A549 treated with CpdA at 1 μM for 4 hours (cell line): Measurements from ENCODE around the gene NFIX. TPM values are rescaled to one million over a fixed set of nuclear protein-coding genes. Genes with fewer than 3 reads are reported as not detected.

Experiments used
- total RNA-seq: library from RNA; stranded (reverse); fragments of 200-300 nt; extraction: Qiagen RNA extraction; gene quantifications from 5 replicates; pipeline ENCODE4 v1.2.3, GENCODE V29; 2022; ENCODE audit warnings: low read depth

NFIX gene
- total RNA-seq: 3.8 to 5.0 TPM (median 4.2 TPM) in 5 replicates

GRCh38 chr19:12994701-12995595 lies at the start of gene NFIX:
Gene NFIX, plus strand, starts transcription at chr19:12995475. Its CDS starts 363 bp downstream, at chr19:12995838.

GRCh38 chr19:12945479-12946091 lies 49.7 kb upstream of the NFIX start, which contains the start of gene RAD23A:
Gene RAD23A, plus strand, starts transcription at chr19:12945862. Its CDS starts 87 bp downstream, at chr19:12945949.

GRCh38 chr19:12956446-12957388 lies 38.6 kb upstream of the NFIX start, which contains the start of gene GADD45GIP1:
Gene GADD45GIP1, minus strand, starts transcription at chr19:12957223. Its CDS starts 11 bp downstream, at chr19:12957212.

GRCh38 chr19:12969292-12969988 lies 25.8 kb upstream of the NFIX start, which contains the start of gene DAND5:
Gene DAND5, plus strand, starts transcription at chr19:12969576. Its CDS starts 85 bp downstream, at chr19:12969661.

GRCh38 chr19:13102666-13103580 lies 107.6 kb downstream of the NFIX start, which contains the start of gene LYL1:
Gene LYL1, minus strand, starts transcription at chr19:13102858. Its CDS starts 1,687 bp downstream, at chr19:13101171.

GRCh38 chr19:13116282-13117175 lies 121.3 kb downstream of the NFIX start, which contains the start of gene TRMT1:
Gene TRMT1, minus strand, starts transcription at chr19:13116740. Its CDS starts 341 bp downstream, at chr19:13116399.

GRCh38 chr19:13117772-13118423 lies 122.6 kb downstream of the NFIX start, which contains the start of gene NACC1:
Gene NACC1, plus strand, starts transcription at chr19:13118264. Its CDS starts 16,944 bp downstream, at chr19:13135208.

Other genes with a start within 250 kb of the NFIX start
- gene BEST2, start 243.7 kb upstream of the NFIX start, total RNA-seq: 0.05 to 0.10 TPM (median 0.08 TPM) in 3 of 5 replicates, not detected in the others
- gene HOOK2, start 219.9 kb upstream of the NFIX start, total RNA-seq: 9.1 to 13.2 TPM (median 10.1 TPM) in 5 replicates
- gene JUNB, start 204.0 kb upstream of the NFIX start, total RNA-seq: 80.8 to 152 TPM (median 131 TPM) in 5 replicates
- 0.41 to 0.94 TPM (median 0.74 TPM) in 5 replicates for gene PRDX2, start 193.7 kb upstream of the NFIX start, total RNA-seq
- gene THSD8, start 193.4 kb upstream of the NFIX start, total RNA-seq: 8.2 to 20.2 TPM (median 11.8 TPM) in 4 of 5 replicates, not detected in the other
- 26.5 to 49.9 TPM (median 42.8 TPM) in 5 replicates for gene RNASEH2A, start 188.9 kb upstream of the NFIX start, total RNA-seq
- 0.10 to 0.77 TPM (median 0.27 TPM) in 4 of 5 replicates, not detected in the other for gene RTBDN, start 160.9 kb upstream of the NFIX start, total RNA-seq
- 1.0 to 3.0 TPM (median 1.9 TPM) in 5 replicates for gene MAST1, start 157.0 kb upstream of the NFIX start, total RNA-seq
- gene DNASE2, start 114.0 kb upstream of the NFIX start, total RNA-seq: 26.4 to 33.8 TPM (median 31.6 TPM) in 5 replicates
- 0.08 TPM in 1 of 5 replicates, not detected in the others for gene KLF1, start 108.3 kb upstream of the NFIX start, total RNA-seq
- 8.9 to 12.5 TPM (median 9.9 TPM) in 5 replicates for gene GCDH, start 104.3 kb upstream of the NFIX start, total RNA-seq
- gene SYCE2, start 76.2 kb upstream of the NFIX start, total RNA-seq: 0.23 to 0.55 TPM (median 0.40 TPM) in 5 replicates
- gene FARSA, start 61.8 kb upstream of the NFIX start, total RNA-seq: 77.7 to 87.4 TPM (median 81.4 TPM) in 5 replicates
- 606 to 640 TPM (median 607 TPM) in 5 replicates for gene CALR, start 56.9 kb upstream of the NFIX start, total RNA-seq
- gene RAD23A, start 49.6 kb upstream of the NFIX start, total RNA-seq: 73.6 to 84.7 TPM (median 79.2 TPM) in 5 replicates
- 30.1 to 55.5 TPM (median 52.4 TPM) in 5 replicates for gene GADD45GIP1, start 38.3 kb upstream of the NFIX start, total RNA-seq
- 0.09 to 0.16 TPM in 2 of 5 replicates, not detected in the others for gene DAND5, start 25.9 kb upstream of the NFIX start, total RNA-seq
- 0.62 to 1.0 TPM (median 0.77 TPM) in 5 replicates for gene LYL1, start 107.4 kb downstream of the NFIX start, total RNA-seq
- 39.1 to 48.0 TPM (median 46.0 TPM) in 5 replicates for gene TRMT1, start 121.3 kb downstream of the NFIX start, total RNA-seq
- gene NACC1, start 122.8 kb downstream of the NFIX start, total RNA-seq: 34.1 to 43.7 TPM (median 40.6 TPM) in 5 replicates
- gene STX10, start 154.9 kb downstream of the NFIX start, total RNA-seq: 42.3 to 63.0 TPM (median 60.7 TPM) in 5 replicates
- 60.3 to 91.4 TPM (median 81.0 TPM) in 5 replicates for gene IER2, start 154.9 kb downstream of the NFIX start, total RNA-seq